A549 (cell line): ENCODE measurements around the gene PTPN1. TPM values are rescaled to one million over a fixed set of nuclear protein-coding genes. Genes with fewer than 3 reads are reported as not detected.

Experiments used
- ATAC-seq, 2 experiments: fragments of 200-7000 bp in 1 of 2; fragments of >200 bp in 1 of 2; cut with Nextera tagmentation in 1 of 2; cut with Tn5 transposase in 1 of 2; 3 replicates each; pipeline versions ENCODE4 v1.8.0 to v1.9.1; 2018 to 2020; ENCODE audit warnings: mild to moderate bottlenecking in 1 of 2, moderate library complexity in 1 of 2
- CTCF ChIA-PET: fragments of 300-600 bp; sonication (Branson Sonifier 250); formaldehyde crosslinking; extraction: SDS; loops from one replicate; lab custom pipeline; 2021; ENCODE audit warnings: antibody characterized with exemption, inconsistent platforms; lab: Yijun Ruan, JAX
- POLR2A ChIA-PET: fragments of 350-600 bp; formaldehyde crosslinking; extraction: SDS; loops from one replicate; lab custom pipeline; 2021; ENCODE audit warnings: antibody characterized with exemption, inconsistent platforms; lab: Yijun Ruan, JAX
- DNase-seq, 2 experiments: peaks; one replicate each; pipeline versions ENCODE4 v3.0.0 to v3.0.0-alpha.2; 2011 to 2016; ENCODE audit warnings: low read depth in 1 of 2, low spot score in 1 of 2
- FAIRE-seq: peaks from 2 replicates; lab custom pipeline; 2011; peaks lifted over from hg19 to GRCh38; lab: Jason Lieb, UNC
- H3K27ac ChIP-seq, 2 experiments: fragments of >200 bp; sonication (Bioruptor Twin); formaldehyde crosslinking; 3 replicates each; pipeline ENCODE4 v1.5.1; 2016 to 2017
- H3K4me1 ChIP-seq: fragments of >200 bp; sonication (Bioruptor Twin); formaldehyde crosslinking; 3 replicates; pipeline ENCODE4 v1.6.1; 2016
- H3K4me2 ChIP-seq: fragments of >200 bp; sonication (Bioruptor Twin); formaldehyde crosslinking; 3 replicates; pipeline ENCODE4 v1.6.1; 2016
- H3K4me3 ChIP-seq: fragments of >200 bp; sonication (Bioruptor Twin); formaldehyde crosslinking; 3 replicates; pipeline ENCODE4 v1.5.1; 2016
- H3K9me3 ChIP-seq: fragments of >200 bp; sonication (Bioruptor Twin); formaldehyde crosslinking; 3 replicates; pipeline ENCODE4 v1.6.1; 2016
- ATOH8 ChIP-seq: fragments of 250-450 bp; sonication (Bioruptor Pico); IDR thresholded peaks from 2 replicates; pipeline ENCODE4 v1.5.0; 2020; ENCODE audit warnings: low read depth, mild to moderate bottlenecking, moderate library complexity
- CBX2 ChIP-seq: fragments of 200-600 bp; sonication (generic); IDR thresholded peaks from 2 replicates; pipeline ENCODE4 v1.6.1; 2016; ENCODE audit warnings: low read depth, mild to moderate bottlenecking, borderline replicate concordance
- CHD2 ChIP-seq: fragments of 150-350 bp; IDR thresholded peaks from 2 replicates; pipeline ENCODE4 v1.6.1; 2014; ENCODE audit warnings: low read length; ENCODE audit not compliant: partially characterized antibody
- CHD4 ChIP-seq: fragments of 200-600 bp; sonication (generic); IDR thresholded peaks from 2 replicates; pipeline ENCODE4 v1.6.1; 2016; ENCODE audit warnings: antibody characterized with exemption, mild to moderate bottlenecking, borderline replicate concordance
- EHF ChIP-seq: fragments of 250-450 bp; sonication (Bioruptor Pico); IDR thresholded peaks from 2 replicates; pipeline ENCODE4 v1.5.0; 2020; ENCODE audit warnings: mild to moderate bottlenecking
- EHMT2 ChIP-seq: fragments of 200-600 bp; sonication (generic); IDR thresholded peaks from 2 replicates; pipeline ENCODE4 v1.6.1; 2016; ENCODE audit warnings: antibody characterized with exemption, low read depth, mild to moderate bottlenecking, moderate library complexity
- ELK1 ChIP-seq: fragments of 150-350 bp; IDR thresholded peaks from 2 replicates; pipeline ENCODE4 v1.6.1; 2014; ENCODE audit warnings: low read depth, mild to moderate bottlenecking, low read length
- FOSB ChIP-seq: fragments of 250-450 bp; sonication (Bioruptor Pico); IDR thresholded peaks from 2 replicates; pipeline ENCODE4 v1.5.0; 2020; ENCODE audit warnings: mild to moderate bottlenecking, moderate library complexity
- GATA3 ChIP-seq: IDR thresholded peaks from 2 replicates; pipeline ENCODE4 v1.6.1; 2012; ENCODE audit warnings: borderline replicate concordance
- JUN ChIP-seq, 2 experiments: fragments of >200 bp; sonication (Bioruptor Twin); formaldehyde crosslinking; IDR thresholded peaks; 2 replicates in 1 of 2; 3 replicates in 1 of 2; pipeline ENCODE4 v1.6.1; 2016 to 2017
- KDM1A ChIP-seq: fragments of 200-600 bp; sonication (generic); IDR thresholded peaks from 2 replicates; pipeline ENCODE4 v1.6.1; 2016; ENCODE audit warnings: low read depth, mild to moderate bottlenecking
- MAZ ChIP-seq: fragments of 150-350 bp; IDR thresholded peaks from 2 replicates; pipeline ENCODE4 v1.6.1; 2014; ENCODE audit warnings: antibody characterized with exemption, low read depth, low read length, borderline replicate concordance
- NPAS2 ChIP-seq: fragments of 250-450 bp; sonication (Bioruptor Pico); IDR thresholded peaks from 2 replicates; pipeline ENCODE4 v1.8.0; 2022; ENCODE audit warnings: mild to moderate bottlenecking, moderate library complexity, borderline replicate concordance
- NR3C1 ChIP-seq: fragments of >200 bp; sonication (Bioruptor Twin); formaldehyde crosslinking; IDR thresholded peaks from 3 replicates; pipeline ENCODE4 v1.6.1; 2017
- PHF8 ChIP-seq: fragments of 200-600 bp; sonication (generic); IDR thresholded peaks from 2 replicates; pipeline ENCODE4 v1.6.1; 2016; ENCODE audit warnings: low read depth, mild to moderate bottlenecking, antibody characterized with exemption, moderate library complexity, borderline replicate concordance
- POLR2A ChIP-seq: IDR thresholded peaks from 2 replicates; pipeline ENCODE4 v1.6.1; 2012; ENCODE audit warnings: mild to moderate bottlenecking, low read length
- POLR2AphosphoS2 ChIP-seq: conservative IDR thresholded peaks from 2 replicates; pipeline ENCODE4 v1.6.1; 2012; ENCODE audit warnings: low read length, improper control_type of control experiment, inconsistent platforms
- RAD21 ChIP-seq, 2 experiments: fragments of >200 bp in 1 of 2; sonication (Bioruptor Twin) in 1 of 2; formaldehyde crosslinking in 1 of 2; IDR thresholded peaks in 1 of 2; conservative IDR thresholded peaks in 1 of 2; 2 replicates in 1 of 2; 3 replicates in 1 of 2; pipeline ENCODE4 v1.6.1; 2012 to 2018; ENCODE audit warnings: inconsistent platforms in 1 of 2
- TP53 ChIP-seq: fragments of 250-450 bp; sonication (Bioruptor Pico); IDR thresholded peaks from 2 replicates; pipeline ENCODE4 v1.5.0; 2021; ENCODE audit warnings: mild to moderate bottlenecking, moderate library complexity
- USF2 ChIP-seq: fragments of 450-650 bp; IDR thresholded peaks from 2 replicates; pipeline ENCODE4 v1.6.1; 2014; ENCODE audit warnings: antibody characterized with exemption
- ZC3H11A ChIP-seq: fragments of 450-650 bp; IDR thresholded peaks from 2 replicates; pipeline ENCODE4 v1.6.1; 2014; ENCODE audit warnings: antibody characterized with exemption, mild to moderate bottlenecking
- ZNF302 ChIP-seq: fragments of 250-450 bp; sonication (Bioruptor Pico); IDR thresholded peaks from 2 replicates; pipeline ENCODE4 v1.9.0; 2021; ENCODE audit warnings: inconsistent platforms, mild to moderate bottlenecking, moderate library complexity
- ZSCAN20 ChIP-seq: fragments of 250-450 bp; sonication (Bioruptor Pico); IDR thresholded peaks from 2 replicates; pipeline ENCODE4 v1.8.0; 2022; ENCODE audit warnings: mild to moderate bottlenecking, moderate library complexity
- WGBS: methylation state at CpG from one replicate; pipeline ENCODE4 v1.1.6; 2017; ENCODE audit errors: missing lambda C conversion rate; 5-methylcytosine and 5-hydroxymethylcytosine counted together
- polyA plus RNA-seq, 4 experiments: library from polyadenylated mRNA; depleted of rRNA in 3 of 4; stranded (reverse); fragments of >200 nt; fragmentation: RNase III in 1 of 4; extraction: RNeasy Plus Mini Kit Qiagen cat#74134 plus additional on column Dnase treatment in 1 of 4; gene quantifications; 2 replicates in 3 of 4; 3 replicates in 1 of 4; pipeline ENCODE4 v1.2.3, GENCODE V29; 2011 to 2017

PTPN1 gene
- polyA plus RNA-seq, 2 of the 4 experiments (the other 2 are of a cell fraction): 23.2 to 24.3 TPM

- WGBS: 92% methylated on average over 5 of the region's 5 CpGs
- ATAC-seq: no peak
- Histone ChIP-seq H3K27ac (no peak overlapping the region), H3K4me3 (no peak overlapping the region), H3K9me3 (no peaks in the 10 kb centered on the region), H3K4me1 (peaks cover 19% of the 10 kb centered on the region), H3K4me2 (no peak overlapping the region)
- ChIA-PET POLR2A (no interaction called here), CTCF (interaction anchor here (1.3 to 2.4 kb wide), 2 partner anchors 8 to 36 kb away, joined by 3 to 10 read pairs; no protein-coding TSS in a partner anchor)
- TF ChIP-seq ZNF302 (CRISPR knock-in tag) (no peak), CHD2 (no peak), PHF8 (no peak), JUN (IDR thresholded peaks at IDR 0.05) (no peak), EHMT2 (no peak), NPAS2 (CRISPR knock-in tag) (no peak), EHF (CRISPR knock-in tag) (no peak), GATA3 (no peak), TP53 (CRISPR knock-in tag) (no peak), USF2 (no peak), NR3C1 (no peak), ZC3H11A (no peak), POLR2A (no peak), CHD4 (no peak), ATOH8 (CRISPR knock-in tag) (no peak), KDM1A (no peak)
- no peak for FAIRE-seq
- DNase-seq: no peak
Measured at GRCh38 chr20:50543326-50543725, 33.1 kb downstream of the PTPN1 start.

- Histone ChIP-seq H3K27ac (no peak overlapping the region), H3K9me3 (no peaks in the 10 kb centered on the region), H3K4me3 (no peak overlapping the region), H3K4me2 (no peak overlapping the region), H3K4me1 (peaks cover 19% of the 10 kb centered on the region)
- TF ChIP-seq CBX2 (no peak), POLR2AphosphoS2 (no peak), CHD4 (no peak), ZSCAN20 (CRISPR knock-in tag) (no peak), MAZ (no peak)
- ChIA-PET POLR2A (no interaction called here), CTCF (interaction anchor here (1.0 to 1.5 kb wide), 4 partner anchors 31 to 35 kb away, joined by 3 to 5 read pairs (median 3); no protein-coding TSS in a partner anchor)
- FAIRE-seq: no peak
- ATAC-seq: no peak
- WGBS: 93% methylated on average over 5 of the region's 5 CpGs
- no peak for DNase-seq
Measured at GRCh38 chr20:50545126-50545525, 34.9 kb downstream of the PTPN1 start.

GRCh38 chr20:50546729-50547314, 36.6 kb downstream of the PTPN1 start:
- no peak overlapping the region for H3K27ac ChIP-seq

More at GRCh38 chr20:50546729-50547314, 36.6 kb downstream of the PTPN1 start:
- DNase-seq (no peak), FAIRE-seq (no peak)
- POLR2A ChIA-PET: no interaction called here
- TF ChIP-seq FOSB (CRISPR knock-in tag) (no peak), POLR2AphosphoS2 (no peak), ZSCAN20 (CRISPR knock-in tag) (no peak), TP53 (CRISPR knock-in tag) (no peak), RAD21 (conservative IDR thresholded peaks at IDR 0.05 in 1 of 2, IDR thresholded peaks at IDR 0.05 in 1 of 2) (no peak), ELK1 (no peak)
- TF ChIP-seq, all 56 proteins: peak for 0
- 88% methylated on average over 5 of the region's 5 CpGs for WGBS
- Histone ChIP-seq H3K4me3 (no peak overlapping the region), H3K9me3 (no peaks in the 10 kb centered on the region), H3K4me1 (peaks cover 2% of the 10 kb centered on the region; the same call in 1 of the 3 replicates), H3K4me2 (peak overlapping the region; percentile 1; the same call in 1 of the 3 replicates)
- ATAC-seq: no peak
- CTCF ChIA-PET: interaction anchor here (0.6 to 2.2 kb wide), 8 partner anchors 10 to 147 kb away, joined by 3 to 7 read pairs (median 4); no protein-coding TSS in a partner anchor
